ENCODE results near the gene ACTL8.

ACTL8 gene

GRCh38 chr1:17834561-17835100 is 79.5 kb downstream of the ACTL8 start:
- FAIRE-seq (no peak), DNase-seq (ENCODE audit: extremely low spot score, insufficient read length, low read depth) (no peak)

DNA sequence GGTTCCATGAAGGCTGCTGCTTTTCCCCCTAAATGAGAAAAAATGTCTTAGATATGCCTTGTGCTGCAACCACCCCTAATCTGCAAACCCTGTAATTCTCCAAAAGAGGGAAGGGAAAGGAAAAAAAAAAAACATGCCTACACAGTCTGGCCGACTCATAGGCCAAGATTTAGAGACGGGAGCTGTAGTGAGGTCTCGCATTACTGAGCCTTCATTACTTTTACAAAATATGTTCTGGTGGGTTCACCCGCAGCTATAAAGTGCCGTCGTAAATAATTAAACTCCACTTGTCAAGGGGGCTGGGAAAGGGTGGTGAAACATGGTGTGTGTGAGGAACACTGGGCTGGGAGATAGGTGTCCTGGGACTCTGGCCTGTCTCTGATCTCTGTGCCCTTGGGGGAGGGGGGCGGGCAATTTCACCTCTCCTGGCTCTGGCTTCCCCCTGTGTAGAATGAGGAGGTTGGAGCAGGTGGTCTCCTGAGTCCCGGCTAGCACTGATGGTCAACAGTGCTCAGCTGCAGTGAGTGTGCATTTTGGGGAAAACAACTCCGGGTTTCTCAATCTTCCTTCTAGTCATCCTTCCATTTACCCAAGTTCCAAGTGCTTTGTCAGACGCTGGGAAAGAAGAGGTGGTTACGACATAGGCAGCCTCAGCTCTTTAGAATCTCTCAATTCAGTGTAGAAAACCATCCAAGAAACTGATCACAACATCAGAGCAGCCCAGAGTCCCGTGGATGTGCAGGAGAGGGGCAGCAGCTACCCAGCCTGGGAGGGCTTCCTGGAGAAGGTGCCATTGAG is 82.3 kb downstream of the ACTL8 start:
- FAIRE-seq = no peak
- no peak for DNase-seq (ENCODE audit: extremely low spot score, insufficient read length, low read depth)

- FAIRE-seq = no peak
These were observed 84.6 kb downstream of the ACTL8 start for GRCh38 chr1:17839641-17840196.

DNA sequence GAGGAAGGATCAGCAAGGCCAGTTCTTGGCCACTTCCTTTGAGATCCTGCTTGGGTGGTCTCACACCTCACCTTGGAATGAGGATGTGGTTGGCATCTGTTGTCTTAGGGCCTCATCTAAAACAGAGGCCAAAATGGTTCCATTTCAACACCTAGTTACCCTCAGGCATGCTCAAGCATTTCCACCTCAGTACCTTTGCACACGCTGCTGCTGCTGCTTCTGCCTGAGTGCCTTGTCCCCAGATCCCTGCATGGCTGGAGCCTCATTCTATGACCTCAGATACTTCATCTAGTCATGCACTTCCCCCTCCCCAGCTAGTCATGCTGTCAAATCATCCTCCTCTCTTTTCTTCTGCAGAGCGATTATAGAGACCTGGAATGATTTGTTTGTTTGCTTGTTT is 86.8 kb downstream of the ACTL8 start:
- no peak for FAIRE-seq
- DNase-seq (ENCODE audit: extremely low spot score, insufficient read length, low read depth) = no peak

More at GRCh38 chr1:17839641-17840196, 84.6 kb downstream of the ACTL8 start:
- DNase-seq (ENCODE audit: extremely low spot score, insufficient read length, low read depth) = no peak

- DNase-seq (ENCODE audit: extremely low spot score, insufficient read length, low read depth) (no peak), FAIRE-seq (no peak)
These were observed 87.6 kb downstream of the ACTL8 start for GRCh38 chr1:17842686-17843085.

DNA sequence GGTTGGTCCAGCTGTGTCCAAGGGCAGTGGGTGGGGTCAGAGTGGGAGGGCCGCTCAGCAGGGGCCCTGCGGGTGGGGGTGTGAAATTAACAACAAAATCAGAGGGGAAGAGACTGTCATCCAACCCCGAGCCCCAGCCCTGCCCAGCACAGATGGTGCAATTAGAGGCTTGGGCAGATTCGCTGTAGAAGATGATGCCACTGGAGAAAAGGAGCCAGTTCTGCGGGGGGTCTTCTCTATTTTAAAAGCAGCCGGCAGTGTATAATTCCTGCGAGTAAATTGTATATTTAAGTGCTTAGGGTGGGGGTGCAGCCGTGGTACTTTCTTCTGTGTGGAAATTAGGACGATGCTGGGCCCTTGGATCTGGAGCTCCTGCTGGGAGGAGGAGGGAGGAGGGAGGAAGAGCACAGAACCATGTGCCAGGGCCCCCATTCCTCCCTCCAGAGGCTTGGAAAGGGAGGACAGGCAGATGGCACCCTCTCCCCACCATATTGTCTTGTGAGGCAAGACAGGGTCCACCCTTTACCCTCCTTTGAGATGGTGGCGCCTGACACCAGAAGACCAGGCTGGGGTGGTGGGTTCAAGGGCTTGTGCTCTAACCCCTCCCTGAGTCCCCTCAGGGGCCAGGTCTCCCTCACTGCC is 89.2 kb downstream of the ACTL8 start:
- DNase-seq (ENCODE audit: extremely low spot score, insufficient read length, low read depth) = no peak
- no peak for FAIRE-seq

DNA sequence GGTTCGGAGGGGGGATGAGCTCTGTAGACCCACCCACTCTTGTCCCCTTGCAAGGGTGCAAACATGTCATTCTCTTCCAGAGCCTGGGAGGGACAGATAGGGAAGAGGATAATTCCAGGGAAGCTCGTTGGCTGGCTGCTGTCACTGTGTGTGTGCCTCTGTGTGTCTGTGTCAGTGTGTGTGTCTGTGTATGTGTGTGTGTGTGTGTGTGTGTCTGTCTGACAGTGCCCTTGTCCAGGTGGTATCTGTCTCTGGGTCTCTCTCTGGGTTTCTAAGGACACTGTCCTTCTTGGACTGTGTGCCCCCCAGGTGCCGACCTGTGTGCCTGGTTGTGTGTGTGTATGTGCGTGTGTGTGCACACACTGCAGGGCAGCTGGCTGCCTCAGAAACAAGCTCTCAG is 90.5 kb downstream of the ACTL8 start:
- no peak for FAIRE-seq
- no peak for DNase-seq (ENCODE audit: extremely low spot score, insufficient read length, low read depth)

DNA sequence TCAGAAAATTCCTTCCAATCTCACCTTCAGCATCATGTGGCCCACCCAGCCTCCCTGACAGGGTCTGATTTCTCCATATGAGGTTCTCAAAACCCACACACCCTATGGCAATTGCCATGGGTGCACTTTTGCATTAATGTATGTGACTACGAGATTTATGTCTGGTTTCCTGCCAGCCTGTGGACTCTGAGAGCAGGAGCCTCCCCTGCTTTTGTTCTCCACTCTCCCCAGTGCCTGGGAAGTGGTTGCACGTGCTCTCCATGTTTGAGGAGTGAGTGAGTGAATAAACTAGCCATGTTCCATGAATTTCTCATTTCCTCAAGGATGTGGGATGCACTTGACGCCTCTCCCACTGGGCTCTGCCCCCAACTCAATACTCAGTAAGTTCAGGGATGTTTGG is 91.2 kb downstream of the ACTL8 start:
- DNase-seq (ENCODE audit: extremely low spot score, insufficient read length, low read depth) (no peak), FAIRE-seq (no peak)

DNA sequence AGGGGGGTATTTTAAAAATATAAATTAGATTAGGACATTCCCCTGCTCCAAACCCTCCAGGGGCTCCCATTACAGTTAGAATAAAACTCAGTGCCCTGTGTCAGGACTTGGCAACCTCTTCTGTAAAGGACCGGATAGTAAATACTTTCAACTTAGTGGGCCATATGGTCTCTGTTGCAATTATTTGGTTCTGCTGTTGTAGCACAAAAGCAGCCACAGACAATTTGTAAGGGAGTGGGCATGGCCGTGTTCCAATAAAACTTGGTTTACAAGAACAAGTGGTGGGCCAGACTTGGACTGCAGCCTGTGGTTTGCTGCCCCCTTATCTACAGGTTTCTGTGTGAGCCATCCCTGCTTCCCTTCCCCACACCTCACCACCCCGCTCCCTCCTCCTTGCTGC is 92.0 kb downstream of the ACTL8 start:
- no peak for FAIRE-seq

GRCh38 chr1:17849216-17849615 is 94.1 kb downstream of the ACTL8 start:
- DNase-seq (ENCODE audit: extremely low spot score, insufficient read length, low read depth) = no peak
- FAIRE-seq = no peak

More for the DNA sequence above, 92.0 kb downstream of the ACTL8 start:
- no peak for DNase-seq (ENCODE audit: extremely low spot score, insufficient read length, low read depth)

DNA sequence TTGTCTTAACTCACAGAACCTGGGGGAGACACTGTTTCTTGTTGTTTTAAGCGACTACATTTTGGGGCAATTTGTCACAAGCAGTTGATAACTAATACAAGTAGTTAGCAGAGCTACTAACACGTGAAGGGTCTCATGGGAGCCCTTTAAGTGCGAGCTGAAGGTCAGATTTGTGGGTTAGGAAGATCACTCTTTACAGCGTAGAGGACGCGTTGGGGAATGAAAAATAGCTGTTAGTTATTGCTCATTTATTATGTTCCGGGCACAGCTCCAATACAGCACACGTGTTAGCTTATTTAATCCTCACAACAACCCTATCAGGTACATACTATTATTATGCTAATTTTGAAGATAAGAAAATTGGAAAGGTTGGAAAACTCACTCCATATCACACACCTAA is 95.9 kb downstream of the ACTL8 start:
- DNase-seq (ENCODE audit: extremely low spot score, insufficient read length, low read depth) (no peak), FAIRE-seq (no peak)

DNA sequence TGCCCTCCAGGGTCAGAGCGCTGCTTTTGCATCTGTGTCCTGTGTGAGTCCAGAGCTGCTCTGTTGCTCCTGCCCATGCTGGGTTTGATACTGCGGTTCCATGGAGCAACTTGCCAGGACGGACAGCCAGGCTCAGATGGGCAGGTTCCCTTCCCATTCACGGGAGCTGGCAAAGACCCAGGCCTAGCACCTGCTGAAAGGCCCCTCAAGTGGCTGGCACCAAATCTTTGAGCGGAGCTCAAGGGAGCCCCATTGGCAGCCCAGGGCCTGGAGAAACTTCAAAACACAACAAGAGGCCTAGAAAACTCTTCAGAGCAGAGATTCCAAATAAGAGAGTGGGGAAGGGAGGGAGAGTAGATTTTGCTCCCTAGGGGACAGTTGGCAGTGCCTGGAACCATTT is 97.2 kb downstream of the ACTL8 start:
- no peak for FAIRE-seq

DNA sequence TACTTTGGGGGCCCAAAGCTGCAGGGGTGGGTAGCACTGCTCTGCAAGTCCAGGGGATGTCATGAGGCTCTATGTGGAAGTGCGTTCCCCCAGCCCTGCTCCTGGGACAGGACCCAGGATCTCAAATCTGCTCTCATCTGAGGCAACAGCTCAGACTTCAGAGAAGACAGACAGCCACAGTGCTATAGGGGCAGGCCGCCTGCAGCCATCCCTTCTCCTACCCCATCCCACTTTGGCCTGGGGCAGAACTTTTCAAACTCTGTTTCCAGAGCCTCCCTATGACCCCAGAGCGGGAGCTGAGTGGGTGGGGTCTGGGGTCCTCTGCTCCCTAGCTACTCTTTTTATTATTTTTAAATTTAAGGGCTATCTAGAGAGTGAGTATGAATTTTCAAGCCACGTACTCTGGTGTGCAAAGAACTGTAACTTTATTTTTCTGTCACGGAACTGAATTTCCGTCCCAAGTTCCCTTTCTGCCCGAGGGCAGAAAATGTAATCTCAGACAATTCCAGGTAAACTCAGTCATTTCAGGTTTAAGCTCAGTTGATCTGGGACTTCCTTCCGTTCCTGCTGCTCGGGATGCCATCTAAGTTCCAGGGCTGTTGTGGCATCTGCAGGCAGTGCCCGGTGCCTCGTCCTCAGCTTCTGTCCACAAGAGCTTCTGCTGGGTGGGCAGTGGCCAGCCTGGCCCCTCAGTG is 98.3 kb downstream of the ACTL8 start:
- DNase-seq (ENCODE audit: extremely low spot score, insufficient read length, low read depth) = no peak
- no peak for FAIRE-seq

More for the DNA sequence above, 97.2 kb downstream of the ACTL8 start:
- DNase-seq (ENCODE audit: extremely low spot score, insufficient read length, low read depth) = no peak

DNA sequence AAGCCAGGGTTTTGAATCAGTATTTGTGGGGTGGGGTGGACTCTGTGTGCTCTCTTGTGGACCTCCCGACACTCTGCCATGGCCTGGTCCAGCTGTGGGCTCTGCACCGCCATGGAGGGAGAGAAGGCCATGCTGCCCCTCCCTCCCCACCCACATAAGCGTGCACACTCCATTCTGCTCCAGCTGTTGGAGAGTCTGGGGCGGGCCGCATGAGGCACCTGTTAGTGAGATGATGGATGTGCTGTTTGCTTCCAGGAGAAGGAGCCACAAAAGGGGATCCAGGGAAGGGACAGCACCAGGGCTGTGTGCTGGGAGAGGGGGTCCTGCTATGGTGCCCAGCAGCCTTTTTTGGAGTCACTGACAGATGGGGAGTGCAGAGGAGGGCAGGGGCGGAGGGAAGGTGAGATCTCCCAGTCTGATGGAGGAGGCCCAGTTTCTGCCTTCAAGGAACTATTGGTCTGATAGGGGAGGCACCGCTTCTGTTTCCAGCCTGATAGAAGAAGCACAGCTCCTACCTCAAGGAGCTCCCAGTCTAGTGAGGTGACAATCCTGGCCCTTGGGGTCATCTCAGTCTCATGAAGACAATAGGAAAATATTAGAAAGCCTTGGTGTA is 101.5 kb downstream of the ACTL8 start:
- no peak for FAIRE-seq
- no peak for DNase-seq (ENCODE audit: extremely low spot score, insufficient read length, low read depth)

GRCh38 chr1:17857109-17857499 is 102.0 kb downstream of the ACTL8 start:
- no peak for FAIRE-seq
- no peak for DNase-seq (ENCODE audit: extremely low spot score, insufficient read length, low read depth)

DNA sequence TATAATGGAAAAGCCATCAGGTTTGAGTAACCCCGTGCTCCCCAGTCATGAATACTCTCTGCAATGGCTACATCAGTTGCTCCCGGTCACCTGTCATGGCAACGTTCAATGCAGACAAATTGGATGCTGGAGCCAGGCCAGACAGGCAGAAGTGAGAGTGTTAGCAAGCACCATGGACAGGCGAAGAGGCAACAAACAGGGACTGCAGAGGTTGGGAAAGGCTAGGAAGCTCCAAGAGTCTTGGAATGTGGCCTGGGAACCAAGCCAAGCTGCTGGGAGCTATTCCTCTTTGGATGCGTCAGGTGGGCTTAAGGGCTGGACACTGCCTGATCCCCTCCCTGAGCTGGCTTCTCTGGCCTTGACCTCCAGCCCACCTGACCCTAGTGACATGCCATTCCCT is 102.9 kb downstream of the ACTL8 start:
- DNase-seq (ENCODE audit: extremely low spot score, insufficient read length, low read depth) (no peak), FAIRE-seq (no peak)

- no peak for FAIRE-seq
- DNase-seq (ENCODE audit: extremely low spot score, insufficient read length, low read depth) = no peak
These were observed 105.7 kb downstream of the ACTL8 start for GRCh38 chr1:17860812-17861211.

DNA sequence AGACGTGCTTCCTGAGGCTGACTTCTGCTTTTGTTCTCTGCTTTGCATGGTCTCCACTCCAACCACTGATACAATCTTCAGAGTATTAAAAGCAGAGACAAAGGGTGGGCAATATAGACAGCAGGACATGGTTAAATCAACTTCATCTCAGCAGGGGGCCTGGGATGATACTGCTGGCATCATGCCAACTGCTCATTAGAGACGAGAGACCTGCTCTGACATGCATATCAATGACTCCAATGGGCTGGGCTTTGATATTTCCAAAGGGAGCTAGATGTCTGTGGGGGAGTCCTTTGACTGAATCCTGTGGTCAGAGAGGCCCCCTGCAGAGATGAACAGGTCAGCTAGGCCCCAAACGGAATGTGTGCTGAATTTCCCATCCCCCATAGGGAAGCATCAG is 106.6 kb downstream of the ACTL8 start:
- no peak for FAIRE-seq
- no peak for DNase-seq (ENCODE audit: extremely low spot score, insufficient read length, low read depth)

- FAIRE-seq (no peak), DNase-seq (ENCODE audit: extremely low spot score, insufficient read length, low read depth) (no peak)
These were observed 107.0 kb downstream of the ACTL8 start for GRCh38 chr1:17862121-17862520.

Data from GM18507 (cell line).